ENCODE data around the gene COP1.
A peak's percentile ranks its signal among the peaks of the same experiment; 100 is the strongest.

COP1 gene

DNA sequence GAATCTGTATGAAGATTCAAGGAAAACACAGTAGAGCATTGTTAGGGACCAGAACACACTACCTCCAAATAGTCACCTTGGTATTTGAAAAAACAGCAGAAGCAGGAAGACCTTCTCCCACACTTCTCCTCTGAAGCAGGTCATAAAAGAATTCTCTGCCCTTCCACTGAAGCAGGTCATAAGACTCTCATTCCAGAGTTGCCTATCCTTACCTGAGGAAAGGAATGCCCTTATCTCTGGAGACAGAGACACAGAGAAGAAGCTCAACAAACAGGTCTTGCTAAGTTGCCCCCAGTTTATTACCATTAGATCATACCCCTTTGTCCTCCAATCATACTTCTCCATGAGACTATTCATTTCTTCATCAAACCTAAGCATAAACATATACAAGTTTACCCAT lies 237.9 kb downstream of the COP1 start:
- TF ChIP-seq, protein P1, sequence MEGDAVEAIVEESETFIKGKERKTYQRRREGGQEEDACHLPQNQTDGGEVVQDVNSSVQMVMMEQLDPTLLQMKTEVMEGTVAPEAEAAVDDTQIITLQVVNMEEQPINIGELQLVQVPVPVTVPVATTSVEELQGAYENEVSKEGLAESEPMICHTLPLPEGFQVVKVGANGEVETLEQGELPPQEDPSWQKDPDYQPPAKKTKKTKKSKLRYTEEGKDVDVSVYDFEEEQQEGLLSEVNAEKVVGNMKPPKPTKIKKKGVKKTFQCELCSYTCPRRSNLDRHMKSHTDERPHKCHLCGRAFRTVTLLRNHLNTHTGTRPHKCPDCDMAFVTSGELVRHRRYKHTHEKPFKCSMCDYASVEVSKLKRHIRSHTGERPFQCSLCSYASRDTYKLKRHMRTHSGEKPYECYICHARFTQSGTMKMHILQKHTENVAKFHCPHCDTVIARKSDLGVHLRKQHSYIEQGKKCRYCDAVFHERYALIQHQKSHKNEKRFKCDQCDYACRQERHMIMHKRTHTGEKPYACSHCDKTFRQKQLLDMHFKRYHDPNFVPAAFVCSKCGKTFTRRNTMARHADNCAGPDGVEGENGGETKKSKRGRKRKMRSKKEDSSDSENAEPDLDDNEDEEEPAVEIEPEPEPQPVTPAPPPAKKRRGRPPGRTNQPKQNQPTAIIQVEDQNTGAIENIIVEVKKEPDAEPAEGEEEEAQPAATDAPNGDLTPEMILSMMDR (IDR thresholded peaks at IDR 0.05; ENCODE audit: insufficient read depth, low read depth, low read length, missing control alignments), result no peak
- DNase-seq (ENCODE audit: low read depth), result no peak
- no peak overlapping the region for H3K4me3 ChIP-seq (ENCODE audit: low read depth, low read length)

DNA sequence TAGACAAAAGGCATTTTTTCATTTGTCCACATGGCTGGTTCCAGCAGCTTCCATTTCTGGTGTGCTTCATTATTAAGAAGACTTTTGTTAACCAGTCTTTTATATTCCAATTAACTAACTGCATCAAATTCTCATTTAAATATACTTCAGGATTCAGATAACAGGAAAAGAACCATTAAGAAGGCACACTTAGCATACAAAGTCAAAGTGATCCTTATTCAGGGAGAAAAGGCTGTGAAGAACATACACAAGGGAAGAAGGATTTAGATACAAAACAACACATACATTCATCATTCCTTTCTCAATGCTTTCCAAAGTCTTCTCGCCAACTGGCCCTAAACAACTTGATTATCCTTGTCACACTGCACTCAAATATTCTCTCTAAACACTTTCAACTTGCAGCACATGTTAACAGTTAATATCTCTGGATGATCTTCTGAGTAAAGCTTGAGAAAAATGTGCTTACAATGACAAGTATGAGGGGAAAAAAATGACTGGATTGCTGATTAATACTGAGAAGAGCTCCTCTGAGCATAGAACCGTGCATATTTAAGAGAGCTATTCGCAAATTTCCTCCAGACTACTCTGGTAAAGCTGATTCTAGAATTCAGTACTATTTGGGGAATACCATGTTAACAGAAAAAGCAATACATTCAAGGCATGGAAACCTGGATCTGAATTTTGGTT lies 238.5 kb downstream of the COP1 start:
- DNase-seq (ENCODE audit: low read depth), result peak; percentile 15
- TF ChIP-seq, protein P1 (IDR thresholded peaks at IDR 0.05; ENCODE audit: insufficient read depth, low read depth, low read length, missing control alignments), result no peak

DNA sequence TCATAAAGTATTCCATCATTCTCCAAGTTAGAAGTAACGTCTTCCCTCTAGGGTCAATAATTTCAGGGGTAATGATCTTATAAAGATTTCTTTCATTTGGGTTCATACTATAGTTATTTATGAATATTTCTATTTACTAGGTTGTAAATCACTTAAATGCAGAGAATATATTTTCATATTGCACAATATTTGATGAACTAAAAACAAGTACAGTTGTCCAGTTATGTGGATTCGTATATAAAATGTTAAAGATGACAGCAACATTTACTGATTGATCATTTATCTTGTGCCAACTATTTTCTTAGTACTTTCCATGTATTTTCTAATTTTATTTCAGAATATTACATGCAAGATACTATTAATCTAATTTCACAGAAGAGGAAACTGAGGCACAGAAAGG lies 243.3 kb downstream of the COP1 start:
- H3K4me3 ChIP-seq (ENCODE audit: low read depth, low read length), result no peak overlapping the region
- no peak for DNase-seq (ENCODE audit: low read depth)
- TF ChIP-seq, protein P1 (IDR thresholded peaks at IDR 0.05; ENCODE audit: insufficient read depth, low read depth, low read length, missing control alignments), result no peak

More for the DNA sequence above, 238.5 kb downstream of the COP1 start:
- no peak overlapping the region for H3K4me3 ChIP-seq (ENCODE audit: low read depth, low read length)

DNA sequence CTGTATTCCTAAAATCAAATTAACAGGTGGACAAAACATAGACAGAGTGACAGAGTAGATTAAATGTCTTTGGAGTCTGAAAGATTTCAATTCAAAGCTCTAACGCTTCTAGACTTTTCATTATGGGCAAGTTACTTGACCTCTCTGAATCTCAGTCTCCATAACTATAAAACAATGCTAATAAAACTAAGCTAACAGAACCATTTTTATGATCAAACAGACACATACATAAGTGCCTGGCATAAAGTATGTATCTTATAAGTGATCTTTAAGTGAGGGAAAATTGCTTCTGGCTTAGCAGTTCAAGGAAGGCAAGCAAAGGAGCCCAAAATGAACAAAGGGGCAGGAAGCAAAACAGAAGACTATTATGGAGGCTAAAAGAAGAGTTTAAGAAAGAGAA lies 246.9 kb downstream of the COP1 start:
- DNase-seq (ENCODE audit: low read depth), result no peak
- H3K4me3 ChIP-seq (ENCODE audit: low read depth, low read length), result no peak overlapping the region
- TF ChIP-seq, protein P1 (IDR thresholded peaks at IDR 0.05; ENCODE audit: insufficient read depth, low read depth, low read length, missing control alignments), result no peak

DNA sequence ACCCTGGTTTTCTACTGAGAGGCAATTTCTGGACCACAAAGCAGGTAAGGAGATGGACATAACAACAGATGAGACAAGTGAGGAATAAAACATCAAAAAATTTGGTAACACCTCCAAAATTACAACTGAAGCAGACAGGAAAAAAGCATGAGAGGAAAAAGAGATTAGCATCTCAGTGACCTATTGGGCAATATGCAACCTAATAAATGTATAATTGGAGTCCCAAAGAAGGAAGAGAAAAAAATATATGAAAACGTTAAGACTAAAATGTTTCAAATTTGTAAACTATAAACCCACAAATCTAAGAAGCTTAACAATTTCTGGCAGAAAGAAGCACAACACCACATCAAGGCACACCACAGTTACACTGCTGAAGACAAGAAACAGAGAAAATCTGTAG lies 255.5 kb downstream of the COP1 start:
- H3K4me3 ChIP-seq (ENCODE audit: low read depth, low read length), result no peak overlapping the region
- TF ChIP-seq, protein P1 (IDR thresholded peaks at IDR 0.05; ENCODE audit: insufficient read depth, low read depth, low read length, missing control alignments), result no peak
- no peak for DNase-seq (ENCODE audit: low read depth)

DNA sequence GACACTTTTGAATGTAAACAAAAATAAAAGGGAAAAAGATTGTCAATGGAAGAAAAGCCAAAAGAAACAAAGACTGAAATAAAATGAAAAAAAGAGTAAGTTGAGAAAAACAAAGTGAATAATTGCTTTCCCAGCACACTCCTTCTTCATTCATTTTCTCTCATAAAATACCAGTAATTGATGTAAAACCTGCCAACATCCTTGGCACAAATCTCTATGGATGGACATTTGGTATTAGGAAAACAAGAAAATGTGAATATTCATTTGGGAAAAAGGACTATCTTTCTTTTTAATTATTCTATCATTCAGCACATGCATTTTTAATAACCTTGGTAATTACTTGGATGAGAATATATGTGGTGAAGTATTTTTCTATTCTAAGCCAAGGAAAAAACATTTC lies 259.3 kb downstream of the COP1 start:
- no peak overlapping the region for H3K4me3 ChIP-seq (ENCODE audit: low read depth, low read length)
- TF ChIP-seq, protein P1 (IDR thresholded peaks at IDR 0.05; ENCODE audit: insufficient read depth, low read depth, low read length, missing control alignments), result no peak
- DNase-seq (ENCODE audit: low read depth), result no peak

DNA sequence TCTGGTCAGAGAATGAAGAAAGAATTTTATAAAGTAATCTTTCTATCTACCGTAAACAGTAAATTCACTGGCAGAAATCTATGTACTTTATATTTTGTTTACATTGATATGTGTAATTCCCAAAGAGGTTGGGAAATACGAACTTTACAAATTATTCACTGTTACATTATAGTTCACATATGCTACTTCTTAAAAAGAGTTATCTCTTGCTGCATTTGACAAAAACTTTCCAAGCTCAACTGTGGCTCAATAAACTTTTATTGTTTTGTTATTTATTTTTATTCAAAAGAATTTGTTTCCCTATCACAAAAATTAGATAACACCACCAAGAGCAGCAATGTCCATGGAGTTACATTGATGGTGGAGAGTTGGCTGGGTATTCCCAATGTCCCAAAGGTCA lies 262.5 kb downstream of the COP1 start:
- DNase-seq (ENCODE audit: low read depth), result no peak
- TF ChIP-seq, protein P1 (IDR thresholded peaks at IDR 0.05; ENCODE audit: insufficient read depth, low read depth, low read length, missing control alignments), result no peak
- H3K4me3 ChIP-seq (ENCODE audit: low read depth, low read length), result no peak overlapping the region
